Tibial nerve (tissue), 4 donors: ENCODE measurements around the gene SPTBN1. TPM values are rescaled to one million over a fixed set of nuclear protein-coding genes. Genes with fewer than 3 reads are reported as not detected.

Experiments used
- DNase-seq, 2 donors: peaks; one replicate each; pipeline ENCODE4 v3.0.0-alpha.2; 2019; ENCODE audit warnings: low spot score in 2 of 2
- H3K27ac ChIP-seq, 4 donors: fragments of 200-600 bp; sonication (generic) in 3 of 4; one replicate each; pipeline ENCODE4 v1.5.1; 2017 to 2019; ENCODE audit warnings: mild to moderate bottlenecking in 1 of 4
- H3K27me3 ChIP-seq, 2 donors: fragments of 200-600 bp; sonication (generic) in 1 of 2; one replicate each; pipeline versions ENCODE4 v1.5.1 to v1.6.0; 2017 to 2019
- H3K36me3 ChIP-seq, 3 donors: fragments of 200-600 bp; sonication (generic); one replicate each; pipeline ENCODE4 v1.5.1; 2018 to 2019
- H3K4me1 ChIP-seq, 4 donors: fragments of 200-600 bp; sonication (generic) in 3 of 4; one replicate each; pipeline ENCODE4 v1.5.1; 2017 to 2019
- H3K4me3 ChIP-seq, 4 donors: fragments of 200-600 bp; sonication (generic) in 3 of 4; one replicate each; pipeline ENCODE4 v1.5.1; 2017 to 2019; ENCODE audit warnings: mild to moderate bottlenecking in 1 of 4, moderate library complexity in 1 of 4
- H3K9me3 ChIP-seq, 4 donors: fragments of 200-600 bp; sonication (generic) in 3 of 4; one replicate each; pipeline ENCODE4 v1.5.1; 2017 to 2019
- CTCF ChIP-seq, 5 experiments: fragments of 200-600 bp in 3 of 5; fragments of 450-650 bp in 2 of 5; sonication (generic) in 3 of 5; IDR thresholded peaks; one replicate each; pipeline ENCODE4 v1.5.1; 2016 to 2019; ENCODE audit warnings: antibody characterized with exemption in 5 of 5, mild to moderate bottlenecking in 3 of 5, moderate library complexity in 2 of 5
- EP300 ChIP-seq, 2 donors: sonication (generic); formaldehyde crosslinking; IDR thresholded peaks; one replicate each; pipeline ENCODE4 v1.6.1; 2017; ENCODE audit warnings: antibody characterized with exemption in 2 of 2, mild to moderate bottlenecking in 1 of 2
- POLR2A ChIP-seq, 2 donors: fragments of 450-650 bp; IDR thresholded peaks; one replicate each; pipeline ENCODE4 v1.6.1; 2017; ENCODE audit warnings: antibody characterized with exemption in 2 of 2, mild to moderate bottlenecking in 2 of 2, moderate library complexity in 2 of 2
- whole genome bisulfite sequencing, 2 donors: methylation state at CpG; one replicate each; pipeline ENCODE4 v1.1.5; 2018; 5-methylcytosine and 5-hydroxymethylcytosine counted together
- total RNA-seq, 4 donors: library from RNA; depleted of rRNA; stranded (reverse); fragments of >200 nt; gene quantifications; one replicate each; pipeline ENCODE4 v1.1.0, GENCODE V29; 2016

Gene SPTBN1
- total RNA-seq, 4 donors from 2014 or later: 670 to 967 (median 890) TPM

GRCh38 chr2:54635554-54636152, 179.5 kb downstream of the SPTBN1 start:
- no peak for DNase-seq
- Histone ChIP-seq H3K4me3 (no peak overlapping the region), H3K9me3 (no peaks in the 10 kb centered on the region), H3K27ac (peak overlapping the region in 3 of 4 donors; percentile 74 to 89 (median 81)), H3K27me3 (no peaks in the 10 kb centered on the region), H3K36me3 (peaks cover 5 to 66% (median 11%) of the 10 kb centered on the region in 3 donors), H3K4me1 (peaks cover 0 to 94% (median 45%) of the 10 kb centered on the region in 4 donors)
- no peak for TF ChIP-seq POLR2A (IDR thresholded peaks at IDR 0.05)
- TF ChIP-seq CTCF (IDR thresholded peaks at IDR 0.05): no peak
- TF ChIP-seq EP300 (IDR thresholded peaks at IDR 0.05): no peak
- WGBS, 2 donors: 14 to 21% methylated on average over 3 of the region's 3 CpGs

DNA sequence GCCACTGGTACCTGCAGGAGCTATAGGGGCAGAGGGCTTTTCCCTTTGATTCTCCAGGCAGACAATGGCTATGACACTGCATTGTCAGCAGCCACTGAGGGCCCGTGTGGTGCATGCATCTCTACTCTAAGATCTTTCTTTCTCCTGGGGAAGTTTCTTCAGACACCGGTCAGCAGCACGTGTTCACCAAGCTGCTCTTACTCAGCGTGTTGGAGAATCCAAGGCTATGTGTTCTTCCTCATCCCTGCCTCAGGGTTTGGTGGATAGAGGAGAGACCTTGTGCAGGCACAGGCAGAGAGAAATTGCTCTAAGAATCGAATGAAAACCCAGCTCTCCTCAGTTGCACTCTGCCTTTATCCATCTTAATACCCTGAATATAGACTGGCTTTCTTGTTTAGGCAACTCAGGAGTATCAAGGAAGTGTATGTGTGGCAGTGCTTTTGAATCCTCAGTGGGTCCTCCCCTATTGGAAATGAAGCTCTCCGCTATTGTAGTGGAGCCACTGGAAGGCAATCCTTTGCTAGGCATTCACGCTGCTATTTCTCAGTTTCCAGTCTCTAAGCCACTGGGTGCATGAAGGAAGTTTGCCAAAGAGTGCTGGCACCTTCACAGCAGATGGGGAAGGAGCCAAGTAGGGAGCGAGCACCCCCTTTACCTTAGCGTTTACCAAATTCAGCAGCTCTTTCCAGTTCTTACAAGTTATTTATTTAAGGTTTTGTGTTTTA, 180.4 kb downstream of the SPTBN1 start:
- no peak for DNase-seq
- Histone ChIP-seq H3K27me3 (no peaks in the 10 kb centered on the region), H3K9me3 (no peaks in the 10 kb centered on the region), H3K4me1 (peaks cover 0 to 93% (median 50%) of the 10 kb centered on the region in 4 donors), H3K27ac (peak overlapping the region in 2 of 4 donors; percentile 45 to 81), H3K36me3 (peaks cover 2 to 56% (median 5%) of the 10 kb centered on the region in 3 donors), H3K4me3 (no peak overlapping the region)
- 62 to 66% methylated on average over 9 of the region's 9 CpGs for WGBS, 2 donors
- TF ChIP-seq POLR2A (IDR thresholded peaks at IDR 0.05) (no peak), EP300 (IDR thresholded peaks at IDR 0.05) (peak in 1 of 2 donors; percentile 4)

- no peaks in the 10 kb centered on the region for H3K27me3 ChIP-seq
- peaks cover 0 to 91% (median 54%) of the 10 kb centered on the region in 4 donors for H3K4me1 ChIP-seq
- H3K27ac ChIP-seq: peak overlapping the region in 1 of 4 donors; percentile 0
- no peaks in the 10 kb centered on the region for H3K9me3 ChIP-seq
- H3K4me3 ChIP-seq: no peak overlapping the region
- no peak for DNase-seq
- peaks cover 0 to 47% (median 5%) of the 10 kb centered on the region in 3 donors for H3K36me3 ChIP-seq
- WGBS, 2 donors: 90 to 91% methylated on average over 3 of the region's 3 CpGs
- TF ChIP-seq EP300 (IDR thresholded peaks at IDR 0.05) (peak in 1 of 2 donors; percentile 26), POLR2A (IDR thresholded peaks at IDR 0.05) (no peak)
Observed at GRCh38 chr2:54638103-54638502, 182.0 kb downstream of the SPTBN1 start.

- 76 to 86% methylated on average over 7 of the region's 7 CpGs for WGBS, 2 donors
- peaks cover 0 to 84% (median 48%) of the 10 kb centered on the region in 4 donors for H3K4me1 ChIP-seq
- peak overlapping the region in 3 of 4 donors; percentile 28 to 64 (median 58) for H3K27ac ChIP-seq
- no peak overlapping the region for H3K4me3 ChIP-seq
- peaks cover 0 to 47% (median 5%) of the 10 kb centered on the region in 3 donors for H3K36me3 ChIP-seq
- TF ChIP-seq CTCF (IDR thresholded peaks at IDR 0.05): no peak
- TF ChIP-seq POLR2A (IDR thresholded peaks at IDR 0.05): no peak
- TF ChIP-seq EP300 (IDR thresholded peaks at IDR 0.05): no peak
- no peak for DNase-seq
- H3K27me3 ChIP-seq: no peaks in the 10 kb centered on the region
- H3K9me3 ChIP-seq: no peaks in the 10 kb centered on the region
Observed at GRCh38 chr2:54638774-54639187, 182.7 kb downstream of the SPTBN1 start.

GRCh38 chr2:54639609-54640008, 183.5 kb downstream of the SPTBN1 start:
- Histone ChIP-seq H3K4me3 (no peak overlapping the region), H3K27me3 (no peaks in the 10 kb centered on the region), H3K27ac (peak overlapping the region in 3 of 4 donors; percentile 28 to 64 (median 58)), H3K9me3 (no peaks in the 10 kb centered on the region), H3K4me1 (peaks cover 0 to 76% (median 40%) of the 10 kb centered on the region in 4 donors), H3K36me3 (peaks cover 5 to 54% (median 5%) of the 10 kb centered on the region in 3 donors)
- 67 to 74% methylated on average over 4 of the region's 4 CpGs for WGBS, 2 donors
- TF ChIP-seq EP300 (IDR thresholded peaks at IDR 0.05) (no peak), CTCF (IDR thresholded peaks at IDR 0.05) (no peak), POLR2A (IDR thresholded peaks at IDR 0.05) (no peak)
- DNase-seq: no peak
